ENCODE measurements around the gene TCOF1.
A peak's percentile ranks its signal among the peaks of the same experiment; 100 is the strongest.

GRCh38 chr5:150438873-150439546 is 81.5 kb downstream of the TCOF1 start:
- TF ChIP-seq EP300 (IDR thresholded peaks at IDR 0.05; ENCODE audit: borderline replicate concordance in 1 of 2, low read depth in 2 of 2, low read length in 2 of 2): no peak
- no peak for TF ChIP-seq POLR2AphosphoS5 (IDR thresholded peaks at IDR 0.05; ENCODE audit: low read depth, low read length)
- TF ChIP-seq CTCF (IDR thresholded peaks at IDR 0.05; ENCODE audit: control extremely low read depth in 1 of 3, insufficient read depth in 1 of 3, low read depth in 1 of 3, low read length in 3 of 3): peak; percentile 62 to 89 (median 81)
- no peak for TF ChIP-seq POLR2A (IDR thresholded peaks at IDR 0.05; ENCODE audit: control extremely low read depth in 1 of 2, low read depth in 2 of 2, low read length in 2 of 2)
- TF ChIP-seq CBX5 (IDR thresholded peaks at IDR 0.05; ENCODE audit: low read depth, low read length): no peak
- TF ChIP-seq USF2 (IDR thresholded peaks at IDR 0.05; ENCODE audit: low read length): no peak
- no peak for TF ChIP-seq ATF2 (IDR thresholded peaks at IDR 0.05; ENCODE audit: low read length)
- TF ChIP-seq BRCA1 (IDR thresholded peaks at IDR 0.05; ENCODE audit: low read depth, low read length): no peak
- no peak for TF ChIP-seq SRF (IDR thresholded peaks at IDR 0.05; ENCODE audit: low read depth, low read length)
- no peak for TF ChIP-seq EZH2 (IDR thresholded peaks at IDR 0.05; ENCODE audit: low read depth, low read length, severe bottlenecking)
- TF ChIP-seq HDAC6 (IDR thresholded peaks at IDR 0.05; ENCODE audit: low read depth, low read length): no peak
- no peak for TF ChIP-seq SUZ12 (IDR thresholded peaks at IDR 0.05; ENCODE audit: low read length)
- no peak for TF ChIP-seq SIN3A (conservative IDR thresholded peaks at IDR 0.05 in 1 of 2, IDR thresholded peaks at IDR 0.05 in 1 of 2; ENCODE audit: low read depth in 1 of 2, low read length in 2 of 2)
- TF ChIP-seq RAD21 (IDR thresholded peaks at IDR 0.05 in 1 of 2, conservative IDR thresholded peaks at IDR 0.05 in 1 of 2; ENCODE audit: low read depth in 2 of 2, low read length in 2 of 2): peak; percentile 39 to 51; a peak in 3 of 4 replicates
